ENCODE data around the gene ZMYM5.
"Not testable (repeated sequence)": the region's sequence is repeated elsewhere in the genome, so short reads cannot be mapped to it uniquely, and the experiment has no call there.

ZMYM5 gene

DNA sequence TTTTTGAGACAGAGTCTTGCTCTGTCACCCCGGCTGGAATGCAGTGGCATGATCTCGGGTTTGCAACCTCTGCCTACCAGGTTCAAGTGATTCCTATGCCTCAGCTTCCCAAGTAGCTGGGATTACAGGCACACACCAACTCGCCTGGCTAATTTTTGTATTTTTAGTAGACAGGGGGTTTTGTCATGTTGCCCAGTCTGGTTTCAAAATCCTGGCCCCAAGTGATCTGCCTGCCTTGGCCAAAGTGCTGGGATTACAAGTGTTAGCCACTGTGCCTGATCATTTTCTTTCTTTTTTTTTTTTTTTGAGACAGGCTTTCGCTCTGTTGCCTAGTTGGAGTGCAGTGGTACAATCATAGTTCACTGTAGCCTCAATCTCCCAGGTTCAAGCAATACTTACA is 28.7 kb downstream of the ZMYM5 start:
- Histone ChIP-seq H3K36me3 (ENCODE audit: control insufficient read depth in 1 of 2, insufficient read depth in 2 of 2, low read length in 2 of 2) (peaks cover 10 to 56% of the 10 kb centered on the region in 2 donors), H3K27me3 (ENCODE audit: control insufficient read depth in 1 of 2, insufficient read depth in 2 of 2, low read length in 2 of 2) (no peaks in the 10 kb centered on the region), H3K9me3 (ENCODE audit: control insufficient read depth in 1 of 2, low read length in 2 of 2) (no peaks in the 10 kb centered on the region), H3K4me1 (ENCODE audit: control insufficient read depth in 1 of 2, insufficient read depth in 2 of 2, low read length in 2 of 2) (no peaks in the 10 kb centered on the region), H3K9ac (ENCODE audit: low read depth in 1 of 2, low read length in 2 of 2) (no peak overlapping the region), H3K27ac (ENCODE audit: low read depth, low read length) (no peak overlapping the region), H3K4me3 (ENCODE audit: low read depth in 1 of 2, low read length in 2 of 2) (no peak overlapping the region)

GRCh38 chr13:19822673-19823072 is 40.8 kb downstream of the ZMYM5 start:
- no peaks in the 10 kb centered on the region for H3K27me3 ChIP-seq (ENCODE audit: control insufficient read depth in 1 of 2, insufficient read depth in 2 of 2, low read length in 2 of 2)
- no peaks in the 10 kb centered on the region for H3K4me1 ChIP-seq (ENCODE audit: control insufficient read depth in 1 of 2, insufficient read depth in 2 of 2, low read length in 2 of 2)
- H3K36me3 ChIP-seq (ENCODE audit: control insufficient read depth in 1 of 2, insufficient read depth in 2 of 2, low read length in 2 of 2), result peaks cover 4 to 41% of the 10 kb centered on the region in 2 donors
- H3K9me3 ChIP-seq (ENCODE audit: control insufficient read depth in 1 of 2, low read length in 2 of 2), result no peaks in the 10 kb centered on the region
- H3K27ac ChIP-seq (ENCODE audit: low read depth, low read length), result no peak overlapping the region
- H3K9ac ChIP-seq (ENCODE audit: low read depth in 1 of 2, low read length in 2 of 2), result no peak overlapping the region
- no peak overlapping the region for H3K4me3 ChIP-seq (ENCODE audit: low read depth in 1 of 2, low read length in 2 of 2)

DNA sequence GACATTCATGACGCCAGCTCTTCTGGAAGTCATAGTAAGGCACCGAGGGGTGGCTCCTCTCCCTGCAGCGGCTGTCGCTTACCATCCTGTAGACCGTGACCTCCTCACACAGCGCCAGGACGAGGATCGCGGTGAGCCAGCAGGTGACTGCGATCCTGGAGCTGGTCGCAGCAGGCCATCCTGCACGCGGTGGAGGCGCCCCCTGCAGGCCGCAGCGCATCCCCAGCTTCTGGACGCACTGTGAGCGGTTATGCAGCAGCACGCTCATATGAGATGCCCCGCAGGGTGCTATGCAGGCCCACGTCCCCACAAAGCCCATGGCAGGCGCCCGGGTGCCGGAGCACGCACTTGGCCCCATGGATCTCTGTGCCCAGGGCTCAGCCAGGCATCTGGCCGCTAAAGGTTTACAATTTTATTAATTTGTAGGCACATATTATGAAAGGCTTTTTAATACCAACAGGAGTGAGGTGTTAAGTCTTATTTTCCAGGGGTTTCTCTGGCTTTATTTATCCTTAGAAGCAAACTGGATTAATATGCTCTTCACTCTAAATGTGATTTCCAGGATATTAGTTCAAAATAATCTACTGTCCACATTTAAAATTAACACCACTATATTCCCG is 45.1 kb downstream of the ZMYM5 start:
- H3K27ac ChIP-seq (ENCODE audit: low read depth, low read length), result no peak overlapping the region
- H3K9ac ChIP-seq (ENCODE audit: low read depth in 1 of 2, low read length in 2 of 2), result no peak overlapping the region
- H3K9me3 ChIP-seq (ENCODE audit: control insufficient read depth in 1 of 2, low read length in 2 of 2), result no peaks in the 10 kb centered on the region

GRCh38 chr13:19817510-19818158 is 45.8 kb downstream of the ZMYM5 start:
- Histone ChIP-seq H3K4me3 (ENCODE audit: low read depth in 1 of 2, low read length in 2 of 2) (no peak overlapping the region), H3K9ac (ENCODE audit: low read depth in 1 of 2, low read length in 2 of 2) (no peak overlapping the region), H3K36me3 (ENCODE audit: control insufficient read depth in 1 of 2, insufficient read depth in 2 of 2, low read length in 2 of 2) (peaks cover 1 to 21% of the 10 kb centered on the region in 2 donors), H3K4me1 (ENCODE audit: control insufficient read depth in 1 of 2, insufficient read depth in 2 of 2, low read length in 2 of 2) (no peaks in the 10 kb centered on the region), H3K27ac (ENCODE audit: low read depth, low read length) (no peak overlapping the region), H3K9me3 (ENCODE audit: control insufficient read depth in 1 of 2, low read length in 2 of 2) (no peaks in the 10 kb centered on the region), H3K27me3 (ENCODE audit: control insufficient read depth in 1 of 2, insufficient read depth in 2 of 2, low read length in 2 of 2) (no peaks in the 10 kb centered on the region)

More for the DNA sequence above, 45.1 kb downstream of the ZMYM5 start:
- H3K4me1 ChIP-seq (ENCODE audit: control insufficient read depth in 1 of 2, insufficient read depth in 2 of 2, low read length in 2 of 2), result no peaks in the 10 kb centered on the region
- H3K4me3 ChIP-seq (ENCODE audit: low read depth in 1 of 2, low read length in 2 of 2), result no peak overlapping the region
- H3K27me3 ChIP-seq (ENCODE audit: control insufficient read depth in 1 of 2, insufficient read depth in 2 of 2, low read length in 2 of 2), result no peaks in the 10 kb centered on the region
- H3K36me3 ChIP-seq (ENCODE audit: control insufficient read depth in 1 of 2, insufficient read depth in 2 of 2, low read length in 2 of 2), result peaks cover 4 to 21% of the 10 kb centered on the region in 2 donors

- Histone ChIP-seq H3K4me3 (ENCODE audit: low read depth in 1 of 2, low read length in 2 of 2) (no peak overlapping the region), H3K36me3 (ENCODE audit: control insufficient read depth in 1 of 2, insufficient read depth in 2 of 2, low read length in 2 of 2) (peaks cover 0 to 21% of the 10 kb centered on the region in 2 donors), H3K9me3 (ENCODE audit: control insufficient read depth in 1 of 2, low read length in 2 of 2) (no peaks in the 10 kb centered on the region), H3K27me3 (ENCODE audit: control insufficient read depth in 1 of 2, insufficient read depth in 2 of 2, low read length in 2 of 2) (no peaks in the 10 kb centered on the region), H3K27ac (ENCODE audit: low read depth, low read length) (no peak overlapping the region), H3K9ac (ENCODE audit: low read depth in 1 of 2, low read length in 2 of 2) (no peak overlapping the region), H3K4me1 (ENCODE audit: control insufficient read depth in 1 of 2, insufficient read depth in 2 of 2, low read length in 2 of 2) (no peaks in the 10 kb centered on the region)
Measured at GRCh38 chr13:19817106-19817505, 46.3 kb downstream of the ZMYM5 start.

GRCh38 chr13:19815842-19816241 is 47.6 kb downstream of the ZMYM5 start:
- H3K27ac ChIP-seq (ENCODE audit: low read depth, low read length), result not testable (repeated sequence)

DNA sequence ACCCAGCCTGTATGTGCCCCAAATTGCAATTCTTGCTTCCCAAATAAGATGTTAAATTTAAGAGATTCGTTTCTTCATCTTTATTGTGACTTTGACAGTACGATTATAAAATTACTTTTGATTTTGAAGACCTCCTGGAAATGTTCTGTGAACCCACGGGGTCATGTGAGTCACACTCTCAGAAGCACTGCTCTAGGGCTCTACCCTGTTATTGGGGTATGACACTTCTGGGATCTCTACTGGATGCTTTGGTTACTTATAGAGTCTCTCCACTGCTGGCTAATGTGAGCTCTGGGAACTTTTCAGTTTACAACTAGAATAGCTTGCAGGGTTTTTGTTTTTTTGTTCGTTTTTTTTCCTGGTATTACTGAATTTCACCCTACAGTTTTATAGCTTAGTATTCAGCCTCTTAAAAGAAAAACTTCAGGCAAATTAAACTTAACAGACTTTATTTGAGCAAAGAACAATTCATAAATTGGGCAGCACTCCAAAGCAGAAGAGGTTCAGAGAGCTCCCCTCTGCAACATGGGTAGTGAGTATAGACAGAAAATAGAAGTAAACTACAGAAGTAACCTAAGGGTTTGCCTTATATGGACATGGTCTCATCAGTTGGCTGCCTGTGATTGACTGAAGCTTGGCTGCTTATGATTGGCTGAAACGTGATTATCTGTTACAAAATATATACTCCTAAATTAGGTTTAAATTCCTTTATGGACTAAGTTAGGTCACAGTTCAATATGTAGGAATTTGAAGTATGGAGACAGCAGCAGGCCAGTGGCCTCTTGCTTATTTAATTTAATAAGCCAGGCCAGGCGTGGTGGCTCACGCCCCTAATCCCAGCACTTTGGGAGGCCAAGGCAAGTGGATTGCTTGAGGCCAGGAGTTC is 52.2 kb downstream of the ZMYM5 start:
- H3K4me3 ChIP-seq (ENCODE audit: low read depth in 1 of 2, low read length in 2 of 2), result no peak overlapping the region
- no peaks in the 10 kb centered on the region for H3K9me3 ChIP-seq (ENCODE audit: control insufficient read depth in 1 of 2, low read length in 2 of 2)
- no peaks in the 10 kb centered on the region for H3K36me3 ChIP-seq (ENCODE audit: control insufficient read depth in 1 of 2, insufficient read depth in 2 of 2, low read length in 2 of 2)
- H3K9ac ChIP-seq (ENCODE audit: low read depth in 1 of 2, low read length in 2 of 2), result no peak overlapping the region
- no peak overlapping the region for H3K27ac ChIP-seq (ENCODE audit: low read depth, low read length)
- H3K4me1 ChIP-seq (ENCODE audit: control insufficient read depth in 1 of 2, insufficient read depth in 2 of 2, low read length in 2 of 2), result no peaks in the 10 kb centered on the region
- no peaks in the 10 kb centered on the region for H3K27me3 ChIP-seq (ENCODE audit: control insufficient read depth in 1 of 2, insufficient read depth in 2 of 2, low read length in 2 of 2)

More at GRCh38 chr13:19815842-19816241, 47.6 kb downstream of the ZMYM5 start:
- H3K9ac ChIP-seq (ENCODE audit: low read depth in 1 of 2, low read length in 2 of 2); H3K9me3 ChIP-seq (ENCODE audit: control insufficient read depth in 1 of 2, low read length in 2 of 2); H3K27me3 ChIP-seq (ENCODE audit: control insufficient read depth in 1 of 2, insufficient read depth in 2 of 2, low read length in 2 of 2); H3K4me3 ChIP-seq (ENCODE audit: low read depth in 1 of 2, low read length in 2 of 2); H3K4me1 ChIP-seq (ENCODE audit: control insufficient read depth in 1 of 2, insufficient read depth in 2 of 2, low read length in 2 of 2): not testable (repeated sequence)
- H3K36me3 ChIP-seq (ENCODE audit: control insufficient read depth in 1 of 2, insufficient read depth in 2 of 2, low read length in 2 of 2), result peaks cover 0 to 21% of the 10 kb centered on the region in 2 donors

DNA sequence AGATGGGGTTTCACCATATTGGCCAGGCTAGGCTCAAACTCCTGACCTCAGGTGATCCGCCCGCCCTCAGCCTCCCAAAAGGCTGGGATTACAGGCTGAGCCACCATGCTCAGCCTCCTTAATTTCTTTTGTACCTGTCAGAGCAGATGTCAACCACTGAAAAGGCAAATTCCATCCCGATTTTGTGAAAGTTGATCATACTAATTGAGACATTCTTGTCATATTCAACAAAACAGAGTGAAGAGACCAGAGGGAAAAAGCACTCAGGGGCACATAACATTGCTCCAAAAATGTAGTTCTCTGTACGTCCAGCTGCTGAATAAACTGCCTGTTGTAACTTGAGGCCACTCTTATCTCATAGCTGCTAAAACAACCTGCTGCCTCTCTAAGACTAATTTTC is 53.3 kb downstream of the ZMYM5 start:
- no peak overlapping the region for H3K4me3 ChIP-seq (ENCODE audit: low read depth in 1 of 2, low read length in 2 of 2)
- no peaks in the 10 kb centered on the region for H3K27me3 ChIP-seq (ENCODE audit: control insufficient read depth in 1 of 2, insufficient read depth in 2 of 2, low read length in 2 of 2)
- H3K9me3 ChIP-seq (ENCODE audit: control insufficient read depth in 1 of 2, low read length in 2 of 2), result no peaks in the 10 kb centered on the region

DNA sequence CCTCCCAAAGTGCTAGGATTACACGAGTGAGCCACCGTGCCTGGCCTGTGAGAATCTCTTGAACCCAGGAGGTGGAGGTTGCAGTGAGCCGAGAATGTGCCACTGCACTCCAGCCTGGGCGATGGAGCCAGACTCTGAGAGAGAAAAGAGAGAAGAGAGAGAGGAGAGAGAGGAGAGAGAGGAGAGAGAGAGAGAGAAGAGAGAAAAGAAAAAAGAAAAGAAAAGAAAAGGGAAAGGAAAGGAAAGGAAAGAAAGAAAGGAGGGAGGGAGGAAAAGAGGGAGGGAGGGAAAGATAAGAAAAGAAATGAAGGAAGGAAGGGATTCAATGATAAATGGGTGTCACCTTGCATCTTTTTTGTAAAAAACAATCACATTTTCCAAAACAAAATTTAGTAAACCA is 57.7 kb downstream of the ZMYM5 start:
- Histone ChIP-seq H3K4me3 (ENCODE audit: low read depth in 1 of 2, low read length in 2 of 2) (no peak overlapping the region), H3K9ac (ENCODE audit: low read depth in 1 of 2, low read length in 2 of 2) (no peak overlapping the region), H3K9me3 (ENCODE audit: control insufficient read depth in 1 of 2, low read length in 2 of 2) (no peaks in the 10 kb centered on the region), H3K36me3 (ENCODE audit: control insufficient read depth in 1 of 2, insufficient read depth in 2 of 2, low read length in 2 of 2) (no peaks in the 10 kb centered on the region), H3K4me1 (ENCODE audit: control insufficient read depth in 1 of 2, insufficient read depth in 2 of 2, low read length in 2 of 2) (no peaks in the 10 kb centered on the region), H3K27ac (ENCODE audit: low read depth, low read length) (no peak overlapping the region), H3K27me3 (ENCODE audit: control insufficient read depth in 1 of 2, insufficient read depth in 2 of 2, low read length in 2 of 2) (no peaks in the 10 kb centered on the region)

More for the DNA sequence above, 53.3 kb downstream of the ZMYM5 start:
- Histone ChIP-seq H3K27ac (ENCODE audit: low read depth, low read length) (no peak overlapping the region), H3K36me3 (ENCODE audit: control insufficient read depth in 1 of 2, insufficient read depth in 2 of 2, low read length in 2 of 2) (no peaks in the 10 kb centered on the region), H3K4me1 (ENCODE audit: control insufficient read depth in 1 of 2, insufficient read depth in 2 of 2, low read length in 2 of 2) (no peaks in the 10 kb centered on the region), H3K9ac (ENCODE audit: low read depth in 1 of 2, low read length in 2 of 2) (no peak overlapping the region)

GRCh38 chr13:19795956-19796355 is 67.5 kb downstream of the ZMYM5 start:
- Histone ChIP-seq H3K36me3 (ENCODE audit: control insufficient read depth in 1 of 2, insufficient read depth in 2 of 2, low read length in 2 of 2) (no peaks in the 10 kb centered on the region), H3K4me1 (ENCODE audit: control insufficient read depth in 1 of 2, insufficient read depth in 2 of 2, low read length in 2 of 2) (no peaks in the 10 kb centered on the region), H3K27ac (ENCODE audit: low read depth, low read length) (no peak overlapping the region), H3K9ac (ENCODE audit: low read depth in 1 of 2, low read length in 2 of 2) (no peak overlapping the region), H3K9me3 (ENCODE audit: control insufficient read depth in 1 of 2, low read length in 2 of 2) (no peaks in the 10 kb centered on the region), H3K4me3 (ENCODE audit: low read depth in 1 of 2, low read length in 2 of 2) (no peak overlapping the region), H3K27me3 (ENCODE audit: control insufficient read depth in 1 of 2, insufficient read depth in 2 of 2, low read length in 2 of 2) (no peaks in the 10 kb centered on the region)
